Loucy (cell line): ENCODE data around the gene SLC27A4.

Source experiments
- CTCF ChIP-seq: fragments of 200-600 bp; sonication (generic); conservative IDR thresholded peaks from 2 replicates; pipeline ENCODE4 v1.5.1; 2014; ENCODE audit warnings: mild to moderate bottlenecking, antibody characterized with exemption, low read length
- EZH2phosphoT487 ChIP-seq: fragments of 200-600 bp; IDR thresholded peaks from 2 replicates; pipeline ENCODE4 v1.6.1; 2018; ENCODE audit warnings: antibody characterized with exemption, mild to moderate bottlenecking, moderate library complexity, borderline replicate concordance

- TF ChIP-seq CTCF (no peak), EZH2phosphoT487 (no peak)
Observed at GRCh38 chr9:128383791-128384190, 43.5 kb downstream of the SLC27A4 start.
